Esophagus muscularis mucosa (tissue), 4 donors: ENCODE results near the gene DAZAP2. TPM values are rescaled to one million over a fixed set of nuclear protein-coding genes. Genes with fewer than 3 reads are reported as not detected.
"Not testable (repeated sequence)": the region's sequence is repeated elsewhere in the genome, so short reads cannot be mapped to it uniquely, and the experiment has no call there.

Source experiments
- DNase-seq: peaks from one replicate; pipeline ENCODE4 v3.0.0-alpha.2; 2017; ENCODE audit errors: extremely low spot score
- H3K27ac ChIP-seq, 4 donors: fragments of 200-600 bp; sonication (generic); replicated peaks in 1 of 4; 1 replicate in 3 of 4; 2 replicates in 1 of 4; pipeline ENCODE4 v1.5.1; 2016 to 2019; ENCODE audit warnings: mild to moderate bottlenecking in 1 of 4
- H3K27me3 ChIP-seq, 4 donors: fragments of 200-600 bp; sonication (generic); one replicate each; pipeline versions ENCODE4 v1.5.1 to v1.6.0; 2016 to 2019
- H3K36me3 ChIP-seq, 4 donors: fragments of 200-600 bp; sonication (generic); one replicate each; pipeline ENCODE4 v1.5.1; 2016 to 2019
- H3K4me1 ChIP-seq, 4 donors: fragments of 200-600 bp; sonication (generic); one replicate each; pipeline ENCODE4 v1.5.1; 2016 to 2019
- H3K4me3 ChIP-seq, 4 donors: fragments of 200-600 bp; sonication (generic); 1 replicate in 2 of 4; 2 replicates in 2 of 4; pipeline ENCODE4 v1.5.1; 2016 to 2019; ENCODE audit warnings: mild to moderate bottlenecking in 4 of 4, moderate library complexity in 1 of 4
- H3K9me3 ChIP-seq, 4 donors: fragments of 200-600 bp; sonication (generic); 1 replicate in 3 of 4; 2 replicates in 1 of 4; pipeline ENCODE4 v1.5.1; 2016 to 2019
- CTCF ChIP-seq, 3 experiments: fragments of 200-600 bp in 2 of 3; fragments of 450-650 bp in 1 of 3; sonication (generic) in 2 of 3; IDR thresholded peaks; one replicate each; pipeline ENCODE4 v1.5.1; 2017 to 2019; ENCODE audit warnings: antibody characterized with exemption in 3 of 3, mild to moderate bottlenecking in 2 of 3, moderate library complexity in 1 of 3
- EP300 ChIP-seq: sonication (generic); formaldehyde crosslinking; IDR thresholded peaks from one replicate; pipeline ENCODE4 v1.6.1; 2017; ENCODE audit warnings: antibody characterized with exemption
- POLR2A ChIP-seq: fragments of 450-650 bp; IDR thresholded peaks from one replicate; pipeline ENCODE4 v1.6.1; 2017; ENCODE audit warnings: antibody characterized with exemption, moderate library complexity, mild to moderate bottlenecking, low read depth
- POLR2AphosphoS5 ChIP-seq, 2 donors: sonication (generic); formaldehyde crosslinking; IDR thresholded peaks; one replicate each; pipeline ENCODE4 v1.6.1; 2017; ENCODE audit warnings: antibody characterized with exemption in 2 of 2
- WGBS: methylation state at CpG from one replicate; pipeline ENCODE4 v1.1.5; 2018; 5-methylcytosine and 5-hydroxymethylcytosine counted together
- intact Hi-C: fragments of 100-400 bp; cut with DNase I; formaldehyde crosslinking; loops from one replicate; pipeline ENCODE4 v1.15.1; 2023
- total RNA-seq, 4 donors: library from RNA; depleted of rRNA; stranded (reverse); fragments of >200 nt; gene quantifications; one replicate each; pipeline versions ENCODE4 v1.1.0 to v1.2.1, GENCODE V29; 2016

Gene DAZAP2
- total RNA-seq, 4 donors from 2014 or later: 247 to 451 (median 356) TPM

DNA sequence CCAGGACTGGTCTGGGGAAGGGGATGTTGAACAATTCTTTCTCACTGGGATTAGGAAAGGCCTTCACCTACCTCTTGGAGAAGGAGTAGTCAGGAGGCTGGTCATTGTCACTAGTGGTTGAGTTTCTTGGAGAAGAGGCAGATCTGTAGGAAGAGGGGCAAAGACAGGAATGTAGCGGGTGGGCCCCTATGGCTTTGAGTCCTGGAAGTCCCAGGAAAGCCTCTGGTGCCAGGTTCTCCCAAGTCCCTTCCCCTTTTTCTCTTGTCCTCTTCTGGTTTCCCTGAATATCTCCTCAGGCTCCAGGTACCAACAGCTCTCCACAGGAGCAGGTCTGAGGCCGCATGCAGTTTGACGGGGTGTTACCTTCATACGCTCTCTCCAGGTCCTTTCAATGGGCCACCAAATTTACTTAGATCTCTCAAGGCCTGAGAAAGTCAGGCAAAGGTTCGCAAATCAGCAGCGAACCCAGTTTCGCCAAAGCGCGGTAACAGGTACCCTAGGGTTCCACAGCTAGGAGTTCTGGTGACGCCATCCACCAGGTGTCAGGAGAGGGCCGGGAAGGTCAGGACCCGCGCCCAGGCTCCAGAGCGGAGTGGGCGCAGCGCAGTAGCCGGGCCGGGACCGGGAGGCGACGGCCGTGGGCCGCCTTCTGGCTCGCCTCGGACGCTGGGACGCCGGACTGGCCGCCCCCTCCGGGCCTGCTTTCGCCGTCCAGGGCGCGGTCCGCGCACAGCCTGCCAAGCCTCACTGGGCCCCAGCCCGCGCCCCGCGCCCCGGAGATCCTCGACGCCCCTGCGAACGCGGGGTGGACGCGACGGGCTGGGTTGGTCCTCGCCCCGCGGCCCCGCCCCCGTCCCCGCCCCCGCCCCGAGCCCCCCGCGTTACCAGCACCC, 30.8 kb downstream of the DAZAP2 start:
- peak overlapping the region; percentile 76 to 81 (median 77) for H3K4me3 ChIP-seq
- peaks cover 0 to 46% (median 6%) of the 10 kb centered on the region in 4 donors for H3K27me3 ChIP-seq
- peak overlapping the region; percentile 42 to 69 (median 63) for H3K27ac ChIP-seq
- peaks cover 0 to 23% (median 21%) of the 10 kb centered on the region in 4 donors for H3K4me1 ChIP-seq
- intact Hi-C loops: loop anchor here (5.0 kb wide), 1 partner anchor 73 kb away; no protein-coding TSS in a partner anchor
- H3K36me3 ChIP-seq: no peaks in the 10 kb centered on the region
- no peak for TF ChIP-seq EP300
- peak in 2 of 3 experiments; percentile 16 to 25 for TF ChIP-seq CTCF (IDR thresholded peaks at IDR 0.05)
- WGBS: 85% methylated on average over 4 of the region's 59 CpGs
- H3K9me3 ChIP-seq: no peaks in the 10 kb centered on the region
- no peak for DNase-seq

- TF ChIP-seq EP300: no peak
- no peak for TF ChIP-seq POLR2AphosphoS5 (IDR thresholded peaks at IDR 0.05)
- no peak for TF ChIP-seq CTCF (IDR thresholded peaks at IDR 0.05)
- TF ChIP-seq POLR2A: no peak
Measured at GRCh38 chr12:51270067-51270950, 31.7 kb downstream of the DAZAP2 start, which contains the start of gene SMAGP. Gene SMAGP, minus strand, starts transcription at chr12:51270415. Its CDS starts 1,137 bp downstream, at chr12:51269278.

DNA sequence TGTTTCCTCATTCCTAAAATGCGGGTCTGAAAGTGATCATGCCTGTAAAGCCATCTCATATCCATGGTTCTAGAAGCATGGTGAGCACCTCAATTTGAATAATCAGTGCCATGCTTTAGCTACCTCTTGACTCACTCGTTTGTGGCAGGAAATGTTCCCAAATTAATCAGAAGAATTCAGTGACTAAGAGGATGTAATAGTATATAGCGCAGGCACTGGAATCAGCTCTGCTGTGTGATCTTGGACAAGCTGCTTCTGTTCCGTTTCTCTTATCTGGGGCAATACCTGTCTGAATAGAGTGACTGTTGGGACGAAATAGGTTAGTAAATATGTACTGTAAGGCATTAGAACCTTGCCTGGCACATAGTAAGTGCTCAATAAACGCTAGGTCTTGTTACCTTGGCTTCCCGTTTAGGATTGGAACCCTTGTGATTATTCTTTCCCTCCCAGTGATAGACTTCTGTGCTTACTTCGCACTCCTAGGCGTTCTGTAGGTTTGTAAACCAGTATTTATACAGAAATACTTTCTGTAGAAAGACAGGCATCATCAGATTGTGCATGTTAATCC, 32.4 kb downstream of the DAZAP2 start:
- Histone ChIP-seq H3K36me3 (no peaks in the 10 kb centered on the region), H3K4me3 (peak overlapping the region; percentile 76 to 81 (median 77)), H3K9me3 (no peaks in the 10 kb centered on the region), H3K27me3 (peaks cover 0 to 47% (median 6%) of the 10 kb centered on the region in 4 donors), H3K27ac (peak overlapping the region in 3 of 4 donors; percentile 42 to 69 (median 63)), H3K4me1 (peaks cover 0 to 23% (median 21%) of the 10 kb centered on the region in 4 donors)
- intact Hi-C loops: no loop called here
- TF ChIP-seq POLR2AphosphoS5 (IDR thresholded peaks at IDR 0.05) (no peak), POLR2A (no peak), EP300 (no peak), CTCF (IDR thresholded peaks at IDR 0.05) (no peak)
- WGBS: 57% methylated on average over 9 of the region's 9 CpGs
- DNase-seq: no peak

More at GRCh38 chr12:51270067-51270950, 31.7 kb downstream of the DAZAP2 start, which contains the start of gene SMAGP:
- peak within 1 kb of the TSS; percentile 42 to 69 (median 63) for H3K27ac ChIP-seq
- under 1% methylated on average over 25 of the region's 83 CpGs for WGBS
- peaks cover 0 to 47% (median 6%) of the 10 kb centered on the region in 4 donors for H3K27me3 ChIP-seq
- H3K36me3 ChIP-seq: no peaks in the 10 kb centered on the region
- H3K9me3 ChIP-seq: no peaks in the 10 kb centered on the region
- no peak for DNase-seq
- intact Hi-C loops: no loop called here
- peaks cover 0 to 23% (median 21%) of the 10 kb centered on the region in 4 donors for H3K4me1 ChIP-seq
- peak within 1 kb of the TSS; percentile 76 to 81 (median 77) for H3K4me3 ChIP-seq

- H3K27ac ChIP-seq, H3K9me3 ChIP-seq, intact Hi-C loops, DNase-seq, H3K4me3 ChIP-seq, H3K36me3 ChIP-seq: not testable (repeated sequence)
- Histone ChIP-seq H3K4me1 (peaks cover 0 to 23% (median 21%) of the 10 kb centered on the region in 4 donors), H3K27me3 (peaks cover 0 to 47% (median 6%) of the 10 kb centered on the region in 4 donors)
- WGBS: 95% methylated on average over 7 of the region's 7 CpGs
Measured at GRCh38 chr12:51272810-51273209, 34.2 kb downstream of the DAZAP2 start.
